ENCODE results near the gene DAAM2.

GRCh38 chr6:39887692-39888450 is 95.7 kb downstream of the DAAM2 start:
- TF ChIP-seq CTCF (IDR thresholded peaks at IDR 0.05): no peak
- no peak for TF ChIP-seq POLR2A (IDR thresholded peaks at IDR 0.05)

All from vagina (tissue), 2 donors.